Measurements from ENCODE around the gene BMPER.

DNA sequence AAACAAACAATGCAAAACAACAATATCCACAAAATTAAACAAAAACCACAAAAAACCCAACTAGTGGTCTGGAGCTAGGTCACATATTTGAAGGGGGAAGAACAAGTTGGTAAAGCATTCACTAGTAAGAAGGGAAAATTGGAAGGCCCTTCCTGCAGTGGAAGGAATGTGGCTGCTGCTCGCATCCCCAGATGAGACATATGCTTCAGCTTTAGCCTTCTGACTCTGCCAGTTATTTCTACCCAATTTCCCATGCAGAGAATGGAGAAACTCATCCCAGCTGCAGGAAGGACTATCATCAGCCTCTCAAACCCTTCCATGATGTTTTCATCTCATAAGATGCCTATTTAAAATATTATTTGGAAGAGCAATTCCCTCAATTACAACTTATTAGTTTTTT lies 176.6 kb downstream of the BMPER start:
- no peak for TF ChIP-seq POLR2A (IDR thresholded peaks at IDR 0.05)
- TF ChIP-seq, protein P1, sequence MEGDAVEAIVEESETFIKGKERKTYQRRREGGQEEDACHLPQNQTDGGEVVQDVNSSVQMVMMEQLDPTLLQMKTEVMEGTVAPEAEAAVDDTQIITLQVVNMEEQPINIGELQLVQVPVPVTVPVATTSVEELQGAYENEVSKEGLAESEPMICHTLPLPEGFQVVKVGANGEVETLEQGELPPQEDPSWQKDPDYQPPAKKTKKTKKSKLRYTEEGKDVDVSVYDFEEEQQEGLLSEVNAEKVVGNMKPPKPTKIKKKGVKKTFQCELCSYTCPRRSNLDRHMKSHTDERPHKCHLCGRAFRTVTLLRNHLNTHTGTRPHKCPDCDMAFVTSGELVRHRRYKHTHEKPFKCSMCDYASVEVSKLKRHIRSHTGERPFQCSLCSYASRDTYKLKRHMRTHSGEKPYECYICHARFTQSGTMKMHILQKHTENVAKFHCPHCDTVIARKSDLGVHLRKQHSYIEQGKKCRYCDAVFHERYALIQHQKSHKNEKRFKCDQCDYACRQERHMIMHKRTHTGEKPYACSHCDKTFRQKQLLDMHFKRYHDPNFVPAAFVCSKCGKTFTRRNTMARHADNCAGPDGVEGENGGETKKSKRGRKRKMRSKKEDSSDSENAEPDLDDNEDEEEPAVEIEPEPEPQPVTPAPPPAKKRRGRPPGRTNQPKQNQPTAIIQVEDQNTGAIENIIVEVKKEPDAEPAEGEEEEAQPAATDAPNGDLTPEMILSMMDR (IDR thresholded peaks at IDR 0.05), result no peak

All from lower leg skin (tissue), 3 donors.